Measurements from ENCODE around the gene IGSF22.

The IGSF22 gene

DNA sequence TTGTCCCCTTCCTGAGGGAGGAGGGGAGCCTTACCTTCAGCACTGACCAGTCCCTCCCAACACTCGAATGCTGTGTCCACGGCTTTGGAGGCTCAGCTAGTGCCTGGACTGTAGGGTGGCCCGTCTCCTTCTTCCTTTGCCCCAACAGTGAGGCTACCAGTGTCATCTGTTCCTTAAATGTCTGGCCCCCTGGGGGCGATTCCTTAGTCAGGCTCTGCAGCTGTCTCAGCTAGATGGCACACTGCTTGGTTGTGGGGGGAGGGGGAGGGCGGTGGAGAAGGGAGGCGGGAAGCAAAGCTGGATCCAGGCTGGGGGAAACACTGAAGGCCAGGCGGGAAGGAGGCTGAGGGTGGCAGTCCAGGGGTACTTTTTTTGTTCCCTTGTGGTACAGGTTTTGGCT is at the start of gene IGSF22:
Gene IGSF22, minus strand, starts transcription at position 149 of the 400 bp plus-strand sequence. CDS start 1,952 bp downstream, outside the sequence.
- no peak for DNase-seq (ENCODE audit: low read depth in 2 of 2)

DNA sequence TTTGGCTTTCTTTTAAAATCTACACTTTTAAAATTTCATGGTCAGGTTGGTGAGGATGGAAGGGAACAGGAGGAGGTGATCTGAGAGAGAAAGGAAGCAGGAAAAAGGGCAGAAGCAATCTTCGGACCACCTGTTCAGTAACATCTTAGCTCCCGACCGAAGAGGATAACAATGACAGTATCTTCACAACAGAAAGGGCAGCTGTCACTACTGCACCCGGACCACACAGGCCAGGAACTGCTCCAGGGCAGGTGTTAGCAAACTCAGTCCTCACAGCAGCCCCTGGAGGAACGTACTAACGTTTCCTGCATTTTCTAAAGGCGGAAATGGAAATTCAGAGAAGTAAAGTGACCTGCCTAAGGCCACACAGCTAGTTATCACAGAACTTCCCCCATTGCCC is 48.8 kb upstream of the IGSF22 start:
- DNase-seq (ENCODE audit: low read depth in 2 of 2) = no peak

DNA sequence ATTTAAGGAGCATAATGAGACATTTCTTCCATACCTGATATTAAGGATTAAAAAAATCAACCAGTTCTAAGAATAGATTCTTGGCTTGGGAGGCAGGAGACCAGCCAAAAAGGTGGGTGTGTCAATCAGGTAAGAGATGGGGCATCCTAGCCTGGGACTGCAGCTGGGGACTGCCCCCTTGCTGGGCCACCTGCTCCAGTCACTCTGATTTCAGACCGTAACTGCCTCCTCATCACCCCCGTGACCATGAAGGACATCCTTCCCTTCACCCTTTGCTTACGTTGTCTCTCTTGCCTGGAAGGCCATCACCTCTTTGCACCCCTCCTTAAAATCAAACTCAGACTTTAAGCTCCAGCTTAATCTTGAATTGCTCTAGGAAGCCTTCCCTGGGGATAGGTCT is 47.7 kb upstream of the IGSF22 start:
- DNase-seq (ENCODE audit: low read depth in 2 of 2) = no peak

- DNase-seq (ENCODE audit: low read depth in 2 of 2) = no peak
Observed at GRCh38 chr11:18773104-18773503, 47.1 kb upstream of the IGSF22 start.

GRCh38 chr11:18772211-18772610 is 46.2 kb upstream of the IGSF22 start:
- DNase-seq (ENCODE audit: low read depth in 2 of 2) = no peak

DNA sequence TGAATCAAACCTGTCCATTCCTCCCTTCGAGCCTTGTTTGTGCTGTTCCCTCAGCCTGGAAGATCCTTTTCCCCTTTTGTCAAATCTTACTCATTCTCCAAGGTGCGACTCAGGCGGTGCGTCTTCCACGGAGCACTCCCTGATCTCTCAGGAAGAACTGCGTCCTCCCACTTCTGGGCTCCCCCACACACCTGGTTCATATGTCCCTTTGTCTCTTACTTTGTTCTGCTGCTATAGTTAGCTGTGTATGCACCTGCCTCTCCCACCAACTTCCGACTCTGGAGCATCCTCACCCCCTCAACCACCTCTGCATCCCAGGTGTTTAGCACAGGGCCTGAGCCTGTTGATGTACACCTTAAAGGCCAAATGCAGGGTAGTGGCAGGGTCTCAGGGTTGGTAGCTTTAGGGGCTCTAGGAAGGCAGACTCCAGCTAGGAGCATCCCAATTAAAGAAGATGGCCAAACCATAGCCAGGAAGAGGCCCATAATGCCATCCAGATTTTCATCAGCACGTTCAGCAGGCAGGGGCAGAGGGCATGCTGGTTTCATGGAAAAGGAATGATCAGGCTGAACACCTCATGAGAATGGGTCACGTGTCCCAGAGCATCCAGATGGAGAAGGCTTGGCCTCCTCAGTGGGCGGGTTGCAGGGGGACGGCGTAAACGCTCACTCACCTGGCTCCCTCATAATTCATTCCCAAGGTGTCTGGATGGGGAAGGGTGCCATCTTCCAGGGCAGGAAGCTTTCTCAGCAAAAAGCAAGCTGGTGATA is 45.5 kb upstream of the IGSF22 start:
- DNase-seq (ENCODE audit: low read depth in 2 of 2) = no peak

DNA sequence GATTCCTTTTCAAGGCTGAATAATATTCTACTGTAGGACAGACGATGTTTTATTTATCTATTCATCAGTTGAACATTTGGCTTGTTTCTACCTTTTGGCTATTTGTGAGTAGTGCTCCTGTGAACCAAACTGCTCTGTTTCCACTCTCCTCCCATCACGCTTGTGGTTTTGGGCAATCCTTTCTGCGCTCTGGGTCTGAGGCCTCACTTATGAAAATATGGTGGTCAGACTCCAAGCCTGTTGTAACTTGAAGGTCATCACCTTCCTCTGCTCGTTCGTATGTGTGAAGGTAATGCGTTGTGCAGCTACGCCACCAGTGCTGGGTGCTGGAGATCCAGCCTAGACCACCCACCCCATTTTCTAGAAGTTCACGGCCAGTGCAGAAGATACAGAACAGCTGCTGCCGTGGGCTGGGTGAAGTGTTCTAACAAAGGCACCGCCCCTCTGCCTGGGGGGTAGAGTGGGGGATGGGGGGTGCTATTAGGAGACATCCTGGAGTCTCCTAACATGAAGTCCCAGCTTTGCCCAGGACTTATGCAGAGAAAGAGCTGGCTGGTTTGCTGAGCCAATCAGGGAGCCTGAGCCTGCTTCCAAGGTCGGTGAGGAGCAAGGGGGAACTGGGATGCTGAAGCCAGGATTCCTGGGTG is 44.6 kb upstream of the IGSF22 start:
- DNase-seq (ENCODE audit: low read depth in 2 of 2) = no peak

GRCh38 chr11:18769802-18770456 is 43.9 kb upstream of the IGSF22 start:
- DNase-seq (ENCODE audit: low read depth in 2 of 2) = no peak

GRCh38 chr11:18768978-18769377 is 43.0 kb upstream of the IGSF22 start:
- no peak for DNase-seq (ENCODE audit: low read depth in 2 of 2)

DNA sequence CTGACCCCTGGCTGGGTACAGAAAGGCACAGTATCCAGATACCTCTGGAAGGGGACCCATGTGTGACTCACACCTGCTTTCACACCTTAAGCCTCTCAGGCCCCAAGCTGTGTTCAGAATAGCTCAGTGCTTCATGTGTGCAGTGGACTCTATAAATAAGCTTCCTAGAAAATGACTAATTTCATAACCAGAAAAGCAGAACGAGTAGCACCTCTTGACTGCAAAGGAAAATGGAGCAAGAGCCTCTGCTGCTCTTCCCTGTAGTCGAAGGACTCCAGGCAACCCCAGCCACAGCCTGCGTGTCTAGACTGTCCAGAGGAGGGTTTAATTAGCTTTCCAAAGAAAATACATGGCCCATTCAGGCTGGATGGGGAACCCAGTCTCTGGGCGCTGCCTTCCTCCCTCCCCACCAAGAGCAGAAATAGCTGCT is 42.5 kb upstream of the IGSF22 start:
- no peak for DNase-seq (ENCODE audit: low read depth in 2 of 2)

- no peak for DNase-seq (ENCODE audit: low read depth in 2 of 2)
Observed at GRCh38 chr11:18766015-18766414, 40.0 kb upstream of the IGSF22 start.

DNA sequence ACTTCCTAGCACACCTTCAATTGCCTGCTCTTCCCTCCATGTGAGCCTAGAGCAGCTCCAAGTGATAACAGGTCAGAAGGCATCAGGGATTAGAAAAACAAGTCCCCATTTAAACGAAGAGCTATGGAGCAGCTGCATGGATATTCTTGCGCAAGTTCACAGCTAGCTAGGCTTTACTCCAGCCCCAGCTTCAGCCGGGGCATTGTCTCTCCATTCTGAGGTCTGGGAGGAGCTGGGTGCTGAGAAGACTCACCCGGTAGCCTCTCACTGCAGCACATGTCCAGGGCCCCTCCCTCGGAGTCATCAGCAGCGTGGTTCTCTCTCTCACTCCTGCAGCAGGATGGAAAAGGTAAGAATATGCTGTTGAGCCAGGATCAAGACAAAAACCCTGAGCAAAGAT is 39.6 kb upstream of the IGSF22 start:
- DNase-seq (ENCODE audit: low read depth in 2 of 2) = no peak

DNA sequence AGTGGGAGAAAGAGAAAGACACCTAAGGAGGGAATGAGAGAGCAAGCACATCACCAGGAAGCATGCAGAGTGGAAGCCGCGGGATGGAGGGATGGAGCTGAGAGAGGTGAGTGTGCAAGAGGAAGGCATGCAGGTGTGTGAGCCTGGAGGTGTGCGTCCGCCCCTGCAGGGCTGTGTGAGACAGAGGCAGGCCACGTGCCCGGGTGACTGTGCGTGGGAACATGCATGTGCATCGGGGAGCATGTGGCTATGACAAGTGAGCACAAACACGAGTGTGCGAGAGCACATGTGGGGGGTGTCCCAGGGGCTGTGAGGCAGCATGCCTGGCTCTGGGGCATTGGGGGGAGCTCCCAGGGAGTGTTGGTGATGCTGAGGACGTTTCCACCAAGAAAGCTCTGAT is 35.8 kb upstream of the IGSF22 start:
- no peak for DNase-seq (ENCODE audit: low read depth in 2 of 2)

DNA sequence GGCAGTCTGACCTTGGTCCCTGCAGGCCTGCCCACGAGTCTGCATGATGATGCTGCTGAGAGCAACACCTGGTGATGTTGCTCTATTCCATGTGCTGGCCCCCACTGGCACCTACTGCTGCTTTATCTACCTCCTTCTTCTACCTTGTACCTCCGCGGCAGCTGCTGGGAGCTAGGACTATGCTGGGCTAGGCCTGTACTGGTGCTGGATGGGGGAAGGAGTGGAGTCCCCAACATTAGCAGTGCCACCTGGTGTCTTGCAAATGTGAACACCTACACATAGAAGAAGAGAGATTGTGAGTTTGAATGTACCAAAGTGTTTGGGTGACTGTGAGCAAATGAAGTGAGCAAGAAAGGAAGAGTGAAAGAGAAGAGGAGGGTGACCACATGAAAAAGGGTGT is 35.2 kb upstream of the IGSF22 start:
- no peak for DNase-seq (ENCODE audit: low read depth in 2 of 2)

DNA sequence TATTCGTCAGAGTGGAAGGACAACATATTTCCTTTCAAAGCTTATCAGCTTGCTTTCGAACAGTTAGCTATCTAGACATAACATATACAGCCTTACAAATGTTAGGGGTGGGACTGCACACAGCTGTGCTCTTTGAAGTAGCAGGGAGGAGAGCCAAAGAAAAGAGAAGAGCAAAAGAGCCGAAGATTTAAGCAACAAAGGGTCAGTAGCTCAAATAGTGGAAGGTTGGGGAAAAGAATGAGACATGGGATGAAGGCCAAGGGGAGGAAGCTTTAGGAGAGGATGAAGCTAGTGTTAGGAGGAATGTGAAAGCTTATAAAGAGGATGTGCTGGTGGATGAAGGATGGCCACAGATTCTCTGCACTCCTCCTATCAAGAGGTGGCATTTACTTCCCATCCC is 31.8 kb upstream of the IGSF22 start:
- no peak for DNase-seq (ENCODE audit: low read depth in 2 of 2)

- DNase-seq (ENCODE audit: low read depth in 2 of 2) = no peak
Observed at GRCh38 chr11:18756889-18757288, 30.9 kb upstream of the IGSF22 start.

GRCh38 chr11:18754308-18754707 is 28.3 kb upstream of the IGSF22 start:
- DNase-seq (ENCODE audit: low read depth in 2 of 2) = no peak

DNA sequence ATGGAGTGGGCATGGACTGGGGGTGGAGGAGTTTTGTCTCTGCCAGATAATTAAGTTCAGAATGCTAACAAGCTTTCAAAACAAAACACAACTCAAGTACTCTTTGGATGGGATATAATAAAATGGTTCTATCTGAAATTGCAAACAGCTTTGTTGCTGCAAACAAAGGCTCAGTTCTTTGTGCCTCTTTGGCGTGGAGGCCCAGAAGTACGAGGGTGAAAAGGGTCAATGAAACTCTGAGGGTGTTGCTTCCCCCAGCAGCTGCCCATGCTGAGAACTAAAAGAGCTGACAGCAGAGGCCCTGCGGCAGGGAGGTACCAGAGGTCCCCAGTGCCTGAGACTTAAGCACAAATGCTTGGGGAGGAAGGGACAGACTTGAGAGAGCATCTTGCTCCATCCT is 26.5 kb upstream of the IGSF22 start:
- DNase-seq (ENCODE audit: low read depth in 2 of 2) = no peak

DNA sequence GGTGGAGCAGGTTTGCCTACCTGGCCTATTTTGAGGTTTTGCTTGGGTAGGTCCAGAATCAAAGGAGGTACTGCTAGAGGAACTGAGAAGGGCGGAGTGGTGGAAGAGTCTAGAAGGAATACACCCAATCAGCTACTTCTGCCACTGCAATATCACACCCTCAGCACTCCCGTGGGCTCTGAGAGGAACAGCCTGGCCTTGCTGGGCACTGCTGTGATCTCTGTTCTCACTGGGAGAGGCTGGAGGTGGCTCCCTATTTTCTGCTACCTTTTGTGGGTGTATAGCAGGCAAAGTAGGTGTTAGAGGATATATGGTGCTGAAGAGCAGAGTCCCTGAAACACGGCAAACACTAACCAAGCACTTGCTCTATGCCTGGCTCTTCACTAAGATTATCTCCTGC is 25.0 kb upstream of the IGSF22 start:
- no peak for DNase-seq (ENCODE audit: low read depth in 2 of 2)

GRCh38 chr11:18749681-18750319 is 23.8 kb upstream of the IGSF22 start:
- DNase-seq (ENCODE audit: low read depth in 2 of 2) = no peak

GRCh38 chr11:18748766-18749365 is 22.9 kb upstream of the IGSF22 start:
- no peak for DNase-seq (ENCODE audit: low read depth in 2 of 2)

GRCh38 chr11:18745251-18745650 is 19.3 kb upstream of the IGSF22 start:
- no peak for DNase-seq (ENCODE audit: low read depth in 2 of 2)

Measured in stimulated activated CD8-positive, alpha-beta memory T cell treated with anti-CD3 and anti-CD28 coated beads, Interleukin-15, amount 100 ng/mL, for 4 hours (primary cell).